Dendritic cell treated with granulocyte-macrophage colony-stimulating factor and Interleukin-4, amounts not matched to agents 40 ng/mL and 50 ng/mL, for 4 days (primary cell): ENCODE data around the gene CDH18.
"Not testable (repeated sequence)": the region's sequence is repeated elsewhere in the genome, so short reads cannot be mapped to it uniquely, and the experiment has no call there.

Experiments used
- H3K27ac Mint-ChIP-seq: one replicate; pipeline ENCODE4 v1.8.0; 2022; ENCODE audit warnings: mild to moderate bottlenecking, mixed read lengths
- H3K27me3 Mint-ChIP-seq: one replicate; pipeline ENCODE4 v1.8.0; 2022; ENCODE audit warnings: mild to moderate bottlenecking, mixed read lengths
- H3K36me3 Mint-ChIP-seq: one replicate; pipeline ENCODE4 v1.8.0; 2022; ENCODE audit warnings: low read depth, mixed read lengths
- H3K4me1 Mint-ChIP-seq: one replicate; pipeline ENCODE4 v1.8.0; 2022; ENCODE audit warnings: low read depth, mixed read lengths
- H3K4me3 Mint-ChIP-seq: one replicate; pipeline ENCODE4 v1.8.0; 2022; ENCODE audit warnings: mild to moderate bottlenecking, moderate library complexity, mixed read lengths
- H3K9me3 Mint-ChIP-seq: one replicate; pipeline ENCODE4 v1.8.0; 2022; ENCODE audit warnings: mixed read lengths
- intact Hi-C: fragments of 100-400 bp; cut with micrococcal nuclease; formaldehyde crosslinking; loops from one replicate; pipeline ENCODE4 v1.15.0; 2022

Gene CDH18

DNA sequence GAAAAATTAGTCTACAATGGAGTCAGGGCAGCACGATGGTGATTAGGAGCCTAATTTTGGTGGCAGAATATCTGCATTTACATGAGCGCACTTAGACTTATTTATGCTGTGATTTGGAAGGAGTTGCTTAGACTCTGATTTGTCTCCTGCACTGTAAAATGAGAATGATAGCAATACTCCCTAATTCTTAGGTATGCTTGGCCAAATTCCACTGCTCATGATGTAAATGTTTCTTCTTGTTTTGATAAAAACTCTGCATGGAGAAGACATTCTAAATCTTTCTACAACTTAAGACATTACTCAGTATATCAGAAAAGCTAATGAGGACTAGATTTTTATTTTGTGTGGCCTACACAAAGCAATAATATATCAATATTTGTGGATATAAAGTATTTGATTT is 205.4 kb downstream of the CDH18 start:
- Mint-ChIP-seq H3K27me3 (no peaks in the 10 kb centered on the region), H3K9me3 (no peaks in the 10 kb centered on the region), H3K4me1 (no peaks in the 10 kb centered on the region), H3K27ac (no peak overlapping the region), H3K4me3 (no peak overlapping the region), H3K36me3 (no peaks in the 10 kb centered on the region)
- intact Hi-C loops = no loop called here

- Mint-ChIP-seq H3K36me3 (no peaks in the 10 kb centered on the region), H3K9me3 (peaks cover 26% of the 10 kb centered on the region), H3K27me3 (no peaks in the 10 kb centered on the region), H3K4me3 (no peak overlapping the region), H3K4me1 (no peaks in the 10 kb centered on the region), H3K27ac (no peak overlapping the region)
- intact Hi-C loops = no loop called here
Measured at GRCh38 chr5:19777363-19777762, 210.6 kb downstream of the CDH18 start.

GRCh38 chr5:19776886-19777285 is 211.1 kb downstream of the CDH18 start:
- H3K27me3 Mint-ChIP-seq, H3K27ac Mint-ChIP-seq, H3K4me3 Mint-ChIP-seq, H3K36me3 Mint-ChIP-seq, intact Hi-C loops, H3K4me1 Mint-ChIP-seq: not testable (repeated sequence)
- H3K9me3 Mint-ChIP-seq = peaks cover 26% of the 10 kb centered on the region

GRCh38 chr5:19771174-19771835 is 216.7 kb downstream of the CDH18 start:
- Mint-ChIP-seq H3K27me3 (no peaks in the 10 kb centered on the region), H3K9me3 (peaks cover 28% of the 10 kb centered on the region), H3K4me1 (no peaks in the 10 kb centered on the region), H3K27ac (no peak overlapping the region), H3K36me3 (no peaks in the 10 kb centered on the region), H3K4me3 (no peak overlapping the region)
- intact Hi-C loops = no loop called here

- Mint-ChIP-seq H3K4me3 (no peak overlapping the region), H3K36me3 (no peaks in the 10 kb centered on the region)
- intact Hi-C loops = no loop called here
Measured at GRCh38 chr5:19770396-19770795, 217.6 kb downstream of the CDH18 start.

DNA sequence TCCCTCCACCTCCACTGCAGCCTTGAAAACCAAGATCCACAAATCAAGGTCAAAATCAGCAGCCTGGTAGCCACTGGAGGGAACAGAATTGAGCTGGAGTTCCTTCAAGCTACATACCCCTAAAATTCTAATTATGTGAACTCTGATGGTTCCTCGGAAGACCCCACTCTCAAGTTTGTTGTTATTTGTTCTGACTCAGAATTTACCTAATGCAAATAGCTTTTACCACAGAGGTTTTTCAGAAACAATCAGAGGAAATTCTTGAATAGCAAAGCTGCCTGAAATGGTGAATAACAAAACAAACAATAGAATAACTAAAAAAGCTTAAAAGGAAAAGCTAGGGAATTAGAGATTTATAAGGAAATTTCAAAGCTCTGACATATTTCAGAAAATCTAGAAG is 220.0 kb downstream of the CDH18 start:
- no peak overlapping the region for H3K27ac Mint-ChIP-seq
- intact Hi-C loops = no loop called here
- no peaks in the 10 kb centered on the region for H3K4me1 Mint-ChIP-seq
- peaks cover 19% of the 10 kb centered on the region for H3K9me3 Mint-ChIP-seq
- H3K4me3 Mint-ChIP-seq = no peak overlapping the region
- no peaks in the 10 kb centered on the region for H3K27me3 Mint-ChIP-seq
- H3K36me3 Mint-ChIP-seq = no peaks in the 10 kb centered on the region

More at GRCh38 chr5:19770396-19770795, 217.6 kb downstream of the CDH18 start:
- H3K27me3 Mint-ChIP-seq = no peaks in the 10 kb centered on the region
- peaks cover 23% of the 10 kb centered on the region for H3K9me3 Mint-ChIP-seq
- no peaks in the 10 kb centered on the region for H3K4me1 Mint-ChIP-seq
- no peak overlapping the region for H3K27ac Mint-ChIP-seq

- Mint-ChIP-seq H3K9me3 (peaks cover 45% of the 10 kb centered on the region), H3K27me3 (no peaks in the 10 kb centered on the region), H3K4me3 (no peak overlapping the region), H3K36me3 (no peaks in the 10 kb centered on the region), H3K27ac (no peak overlapping the region), H3K4me1 (no peaks in the 10 kb centered on the region)
- intact Hi-C loops = no loop called here
Measured at GRCh38 chr5:19753579-19753978, 234.4 kb downstream of the CDH18 start.

DNA sequence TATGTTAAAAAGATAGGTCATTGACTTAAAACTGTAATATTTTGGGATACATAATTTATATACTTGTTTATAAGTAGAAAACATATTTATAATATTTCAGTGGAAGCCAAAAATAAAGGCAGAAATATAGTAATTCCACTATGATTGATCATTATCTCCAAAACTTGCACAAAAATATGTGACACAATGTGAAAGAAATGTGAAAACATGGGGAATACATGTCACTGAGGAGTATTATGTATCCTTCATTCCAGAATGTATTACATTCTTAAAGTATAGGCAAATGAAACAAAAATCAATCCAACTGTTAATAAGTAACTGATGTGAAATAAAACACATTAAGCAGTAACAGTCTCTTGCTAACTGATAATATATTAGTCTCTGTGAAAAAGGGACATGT is 236.7 kb downstream of the CDH18 start:
- intact Hi-C loops = no loop called here
- Mint-ChIP-seq H3K27me3 (no peaks in the 10 kb centered on the region), H3K27ac (no peak overlapping the region), H3K4me3 (no peak overlapping the region), H3K4me1 (no peaks in the 10 kb centered on the region), H3K9me3 (peaks cover 32% of the 10 kb centered on the region), H3K36me3 (no peaks in the 10 kb centered on the region)

DNA sequence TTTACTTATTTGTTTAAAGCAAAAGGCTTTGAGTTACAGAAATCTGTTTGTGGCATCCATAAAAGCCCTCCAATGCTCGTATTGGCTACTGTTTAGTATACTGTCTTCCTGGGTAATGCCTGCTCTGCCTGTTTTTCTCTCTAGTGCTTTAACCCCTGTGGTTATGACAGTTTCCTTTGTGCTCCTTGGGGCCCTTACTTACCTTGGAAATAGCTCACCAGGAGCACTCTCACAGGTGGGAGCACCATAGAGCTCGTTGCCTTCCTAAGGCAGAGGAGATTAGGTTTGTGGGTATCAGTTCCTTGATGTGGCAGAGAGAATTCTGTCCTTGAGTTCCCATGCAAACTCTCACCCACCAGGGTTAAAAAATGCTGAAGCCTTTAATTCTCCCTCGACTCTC is 242.8 kb downstream of the CDH18 start:
- Mint-ChIP-seq H3K4me3 (no peak overlapping the region), H3K27me3 (no peaks in the 10 kb centered on the region), H3K27ac (no peak overlapping the region), H3K4me1 (no peaks in the 10 kb centered on the region), H3K9me3 (no peaks in the 10 kb centered on the region), H3K36me3 (no peaks in the 10 kb centered on the region)
- intact Hi-C loops = no loop called here

GRCh38 chr5:19739671-19740070 is 248.3 kb downstream of the CDH18 start:
- H3K36me3 Mint-ChIP-seq = no peaks in the 10 kb centered on the region
- no peaks in the 10 kb centered on the region for H3K9me3 Mint-ChIP-seq
- no peaks in the 10 kb centered on the region for H3K4me1 Mint-ChIP-seq
- H3K27ac Mint-ChIP-seq = no peak overlapping the region
- H3K27me3 Mint-ChIP-seq = no peaks in the 10 kb centered on the region
- intact Hi-C loops = no loop called here
- no peak overlapping the region for H3K4me3 Mint-ChIP-seq

DNA sequence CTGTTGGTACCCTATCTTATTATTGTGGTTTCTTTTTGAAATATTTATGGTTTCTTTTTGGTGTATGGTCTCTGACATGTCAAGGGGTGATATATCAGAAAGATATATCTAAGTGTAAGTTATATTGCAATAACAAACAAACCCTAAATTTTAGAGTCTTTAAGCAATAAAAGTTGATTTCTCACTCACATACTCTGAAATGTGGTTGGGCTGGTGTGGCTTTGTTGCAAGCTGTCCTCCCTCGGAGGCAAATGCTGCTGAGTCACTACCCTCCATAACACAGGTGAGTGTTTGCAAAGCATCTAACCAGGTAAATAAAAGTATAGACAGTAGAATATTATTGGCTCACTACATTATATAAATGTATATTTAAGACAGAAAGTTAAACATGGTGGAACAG is 253.2 kb downstream of the CDH18 start:
- Mint-ChIP-seq H3K4me1 (no peaks in the 10 kb centered on the region), H3K4me3 (no peak overlapping the region), H3K36me3 (no peaks in the 10 kb centered on the region), H3K27me3 (no peaks in the 10 kb centered on the region), H3K9me3 (peaks cover 16% of the 10 kb centered on the region), H3K27ac (no peak overlapping the region)
- intact Hi-C loops = no loop called here

GRCh38 chr5:19733612-19734495 is 254.1 kb downstream of the CDH18 start:
- Mint-ChIP-seq H3K9me3 (peaks cover 20% of the 10 kb centered on the region), H3K36me3 (no peaks in the 10 kb centered on the region), H3K27ac (no peak overlapping the region), H3K4me1 (no peaks in the 10 kb centered on the region), H3K27me3 (no peaks in the 10 kb centered on the region), H3K4me3 (no peak overlapping the region)
- intact Hi-C loops = no loop called here

DNA sequence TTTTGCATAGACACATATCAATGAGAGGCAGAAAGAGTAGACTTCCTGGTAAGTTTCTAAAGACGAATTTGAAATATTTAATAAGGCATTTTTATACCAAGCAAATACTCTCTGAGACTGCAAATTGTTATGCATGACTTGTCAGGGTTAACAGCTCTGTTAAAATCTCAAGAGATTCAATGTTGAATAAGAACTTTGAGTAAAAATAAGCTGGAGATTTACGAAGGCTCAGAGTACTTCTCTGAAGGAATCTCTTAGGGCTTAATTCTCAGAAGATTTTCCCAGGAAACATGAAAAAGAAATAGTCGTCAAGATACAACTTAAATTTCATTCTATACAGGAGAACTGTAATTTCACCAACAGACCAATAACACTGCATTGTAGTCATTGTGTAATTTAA is 259.4 kb downstream of the CDH18 start:
- Mint-ChIP-seq H3K9me3 (peaks cover 25% of the 10 kb centered on the region), H3K27ac (no peak overlapping the region), H3K4me1 (no peaks in the 10 kb centered on the region), H3K36me3 (no peaks in the 10 kb centered on the region), H3K4me3 (no peak overlapping the region), H3K27me3 (no peaks in the 10 kb centered on the region)
- intact Hi-C loops = no loop called here

GRCh38 chr5:19719109-19719508 is 268.9 kb downstream of the CDH18 start:
- H3K27me3 Mint-ChIP-seq = no peaks in the 10 kb centered on the region
- intact Hi-C loops = no loop called here
- H3K9me3 Mint-ChIP-seq = no peaks in the 10 kb centered on the region
- H3K36me3 Mint-ChIP-seq = no peaks in the 10 kb centered on the region
- H3K4me3 Mint-ChIP-seq = no peak overlapping the region
- H3K4me1 Mint-ChIP-seq = no peaks in the 10 kb centered on the region
- H3K27ac Mint-ChIP-seq = no peak overlapping the region
